HG02571 (cell line): Measurements from ENCODE around the gene PHF21A.
"Not testable (repeated sequence)": the region's sequence is repeated elsewhere in the genome, so short reads cannot be mapped to it uniquely, and the experiment has no call there.

Experiments used
- ATAC-seq: cut with Tn5 transposase; IDR thresholded peaks from one replicate; pipeline ENCODE4 v1.9.1; 2021; ENCODE audit warnings: mild to moderate bottlenecking, moderate library complexity; ENCODE audit not compliant: unreplicated experiment

The PHF21A gene

GRCh38 chr11:45993531-45994001 lies 127.7 kb downstream of the PHF21A start:
- no peak for ATAC-seq

- ATAC-seq = no peak
Observed at GRCh38 chr11:45988921-45989320, 132.3 kb downstream of the PHF21A start.

GRCh38 chr11:45985212-45985611 lies 136.0 kb downstream of the PHF21A start:
- ATAC-seq = no peak

GRCh38 chr11:45984192-45984591 lies 137.1 kb downstream of the PHF21A start:
- no peak for ATAC-seq

- ATAC-seq = no peak
Observed at GRCh38 chr11:45983471-45983845, 137.8 kb downstream of the PHF21A start.

GRCh38 chr11:45982656-45983470 lies 138.4 kb downstream of the PHF21A start:
- ATAC-seq = no peak

GRCh38 chr11:45981826-45982225 lies 139.4 kb downstream of the PHF21A start:
- ATAC-seq = not testable (repeated sequence)

GRCh38 chr11:45974806-45975205 lies 146.4 kb downstream of the PHF21A start:
- ATAC-seq = no peak

GRCh38 chr11:45973601-45974000 lies 147.7 kb downstream of the PHF21A start:
- ATAC-seq = no peak

- no peak for ATAC-seq
Observed at GRCh38 chr11:45968901-45969300, 152.4 kb downstream of the PHF21A start.

- no peak for ATAC-seq
Observed at GRCh38 chr11:45967506-45967905, 153.7 kb downstream of the PHF21A start.

- no peak for ATAC-seq
Observed at GRCh38 chr11:45964911-45965389, 156.3 kb downstream of the PHF21A start.

GRCh38 chr11:45961751-45962240 lies 159.5 kb downstream of the PHF21A start:
- ATAC-seq = no peak

- ATAC-seq = no peak
Observed at GRCh38 chr11:45960387-45961095, 160.7 kb downstream of the PHF21A start.

GRCh38 chr11:45959851-45960250 lies 161.4 kb downstream of the PHF21A start:
- ATAC-seq = no peak

GRCh38 chr11:45949992-45950407 lies 171.3 kb downstream of the PHF21A start:
- ATAC-seq = no peak

GRCh38 chr11:45948356-45948755 lies 172.9 kb downstream of the PHF21A start:
- ATAC-seq = no peak

GRCh38 chr11:45947885-45948284 lies 173.4 kb downstream of the PHF21A start:
- ATAC-seq = no peak

GRCh38 chr11:45945397-45945999 lies 175.8 kb downstream of the PHF21A start:
- ATAC-seq = no peak

- no peak for ATAC-seq
Observed at GRCh38 chr11:45942381-45942780, 178.9 kb downstream of the PHF21A start.

GRCh38 chr11:45941285-45941684 lies 180.0 kb downstream of the PHF21A start:
- no peak for ATAC-seq
